Glomerular endothelial cell (primary cell): ENCODE results near the gene SERPINE2. TPM values are rescaled to one million over a fixed set of nuclear protein-coding genes. Genes with fewer than 3 reads are reported as not detected.

Experiments used
- DNase-seq: peaks from one replicate; pipeline ENCODE4 v3.0.0-alpha.2; 2011; ENCODE audit warnings: low read depth, low spot score; ENCODE audit errors: extremely low read depth
- total RNA-seq: library from RNA; depleted of rRNA; stranded (reverse); fragments of >200 nt; gene quantifications from 2 replicates; pipeline ENCODE4 v1.2.3, GENCODE V29; 2015

SERPINE2 gene
- total RNA-seq, 1 donor from 2014 or later: 42.8 TPM

DNA sequence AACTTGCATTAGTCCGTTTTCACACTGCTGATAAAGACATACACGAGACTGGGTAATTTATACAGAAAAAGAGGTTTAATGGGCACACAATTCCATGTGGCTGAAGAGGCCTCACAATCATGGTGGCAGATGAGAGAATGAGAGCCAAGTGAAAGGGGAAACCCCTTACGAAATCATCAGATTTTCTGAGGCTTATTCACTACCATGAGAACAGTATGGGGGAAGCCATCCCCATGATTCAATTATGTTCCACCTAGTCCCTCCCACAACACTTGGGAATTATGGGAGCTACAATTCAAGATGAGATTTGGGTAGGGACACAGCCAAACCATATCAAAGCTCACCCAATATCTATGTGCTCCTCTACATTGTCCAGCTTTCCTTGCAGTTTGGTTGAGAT lies 16.0 kb upstream of the SERPINE2 start:
- no peak for DNase-seq

DNA sequence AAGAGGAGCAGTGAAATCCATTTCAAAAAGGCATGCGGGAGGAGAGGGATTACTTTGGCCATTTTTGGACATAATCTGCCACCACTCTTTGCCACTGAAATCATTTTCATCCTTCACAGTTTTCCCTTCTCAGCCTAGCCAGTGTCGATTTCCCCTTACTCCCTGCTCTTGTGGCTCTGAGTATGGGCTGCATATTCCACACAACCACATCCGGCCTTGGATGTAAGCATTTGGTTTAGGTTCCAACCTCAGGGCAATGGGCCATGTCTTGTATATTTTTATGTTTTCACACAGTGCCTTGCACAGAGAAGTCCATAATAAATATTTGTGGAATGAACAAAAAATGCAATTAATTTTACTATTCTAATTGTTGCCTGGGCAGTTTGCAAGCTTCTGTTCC lies 7.7 kb upstream of the SERPINE2 start:
- DNase-seq: no peak

DNA sequence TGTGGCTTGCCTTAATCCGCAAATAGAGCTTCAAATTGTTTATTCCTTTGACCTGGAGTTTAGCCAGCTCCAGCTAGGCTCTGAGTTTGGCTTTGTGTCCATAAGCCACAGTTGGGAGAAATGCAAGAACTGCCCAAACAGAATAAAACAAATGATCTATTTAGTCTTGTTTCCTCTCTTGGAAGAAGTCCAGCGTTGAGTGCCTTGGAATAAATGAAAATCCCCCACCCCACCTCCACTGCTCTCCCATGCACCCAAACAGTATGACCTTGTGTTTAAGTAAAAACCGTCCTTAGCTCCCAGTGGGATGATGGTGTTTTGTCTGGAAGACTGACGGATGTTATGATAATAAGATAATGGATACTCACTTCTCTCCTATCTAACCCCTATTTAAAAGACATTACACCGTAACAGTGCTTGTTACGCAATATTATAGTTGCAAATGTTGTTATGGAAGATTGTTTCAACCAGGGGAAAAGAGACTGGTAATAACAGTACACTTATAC lies 3.2 kb upstream of the SERPINE2 start:
- no peak for DNase-seq

DNA sequence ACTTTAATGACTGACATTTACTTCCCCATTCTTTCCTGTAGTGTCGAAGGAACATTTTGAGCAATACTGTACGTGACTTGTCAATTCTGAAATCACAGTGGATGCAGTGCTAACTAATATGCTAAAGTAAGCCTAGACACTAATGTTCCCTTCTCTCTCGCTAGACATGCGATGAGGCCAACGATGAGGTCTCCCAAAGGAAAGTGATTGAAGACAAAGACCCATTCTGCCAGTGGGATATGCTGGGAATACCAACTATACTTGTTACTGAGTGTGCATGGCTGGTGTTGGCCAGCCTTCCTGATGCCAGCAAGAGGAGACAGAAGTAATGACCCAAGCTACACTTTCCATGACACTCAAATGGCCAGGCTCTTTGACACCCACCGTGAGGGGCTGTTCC lies 2.5 kb upstream of the SERPINE2 start:
- DNase-seq: no peak

DNA sequence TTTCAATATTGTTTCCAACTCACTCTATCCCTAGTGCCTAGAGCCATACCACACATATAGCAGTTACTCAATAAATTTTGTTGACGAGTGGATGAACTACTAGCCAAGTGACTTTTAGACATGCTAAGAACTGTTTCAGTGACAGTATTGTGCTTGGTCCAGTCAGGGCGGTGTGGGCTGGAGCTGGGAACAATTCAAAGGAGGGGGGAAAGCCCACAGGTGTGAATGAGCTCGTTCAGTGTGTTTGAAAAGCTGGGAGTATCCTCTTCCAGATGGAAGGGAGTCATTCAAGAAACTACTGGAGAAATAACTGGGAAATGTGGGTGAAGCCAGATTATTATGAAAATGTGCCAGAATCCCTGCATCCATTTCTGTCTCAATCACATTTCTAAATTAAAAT lies 1.7 kb upstream of the SERPINE2 start:
- DNase-seq: no peak

DNA sequence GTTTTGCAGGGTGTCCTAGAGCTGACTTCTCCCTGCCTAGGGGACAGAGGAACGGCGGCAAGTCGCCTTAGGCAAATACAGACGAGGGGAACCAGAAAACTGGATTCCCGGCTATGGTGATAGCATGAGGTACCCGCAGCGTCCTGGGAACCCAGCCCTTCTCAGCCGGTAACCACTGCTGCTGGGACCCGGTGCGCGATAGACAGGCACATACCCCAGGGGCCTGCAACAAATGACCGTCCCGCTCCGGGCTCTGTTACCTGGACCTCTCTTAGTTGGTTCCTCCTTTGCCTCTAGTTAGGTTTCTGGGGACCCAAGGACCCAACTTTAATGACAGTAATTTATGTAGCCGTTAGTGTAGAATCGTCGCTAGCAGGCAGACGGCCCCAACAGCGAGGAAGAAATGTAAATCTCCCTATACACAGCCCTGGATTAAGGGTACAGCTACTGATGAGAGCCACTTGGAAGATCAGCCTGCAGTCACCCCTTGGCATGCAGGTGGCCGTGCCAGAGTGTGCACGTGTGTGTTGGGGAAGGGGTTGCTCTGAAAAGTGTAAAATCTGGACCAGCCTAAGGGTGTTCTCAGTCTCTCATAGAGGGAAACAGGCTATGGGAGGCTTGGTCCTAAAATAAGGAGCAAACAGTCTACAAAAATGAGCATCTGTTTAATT lies 819 bp upstream of the SERPINE2 start:
- no peak for DNase-seq

DNA sequence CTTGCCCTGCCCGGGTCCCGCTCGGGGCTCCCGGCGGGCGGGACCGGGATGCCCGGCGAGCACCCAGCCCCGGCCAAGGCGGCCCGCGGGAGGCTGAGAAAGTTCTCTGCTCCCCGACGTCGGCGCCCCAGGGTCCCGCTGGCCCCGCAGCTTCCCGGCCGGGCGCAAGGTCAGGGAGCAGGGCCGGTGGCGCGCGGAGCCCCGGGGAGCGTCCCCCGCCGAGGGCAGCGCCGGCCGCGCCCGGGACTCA lies 331 bp downstream of the SERPINE2 start:
- no peak for DNase-seq

DNA sequence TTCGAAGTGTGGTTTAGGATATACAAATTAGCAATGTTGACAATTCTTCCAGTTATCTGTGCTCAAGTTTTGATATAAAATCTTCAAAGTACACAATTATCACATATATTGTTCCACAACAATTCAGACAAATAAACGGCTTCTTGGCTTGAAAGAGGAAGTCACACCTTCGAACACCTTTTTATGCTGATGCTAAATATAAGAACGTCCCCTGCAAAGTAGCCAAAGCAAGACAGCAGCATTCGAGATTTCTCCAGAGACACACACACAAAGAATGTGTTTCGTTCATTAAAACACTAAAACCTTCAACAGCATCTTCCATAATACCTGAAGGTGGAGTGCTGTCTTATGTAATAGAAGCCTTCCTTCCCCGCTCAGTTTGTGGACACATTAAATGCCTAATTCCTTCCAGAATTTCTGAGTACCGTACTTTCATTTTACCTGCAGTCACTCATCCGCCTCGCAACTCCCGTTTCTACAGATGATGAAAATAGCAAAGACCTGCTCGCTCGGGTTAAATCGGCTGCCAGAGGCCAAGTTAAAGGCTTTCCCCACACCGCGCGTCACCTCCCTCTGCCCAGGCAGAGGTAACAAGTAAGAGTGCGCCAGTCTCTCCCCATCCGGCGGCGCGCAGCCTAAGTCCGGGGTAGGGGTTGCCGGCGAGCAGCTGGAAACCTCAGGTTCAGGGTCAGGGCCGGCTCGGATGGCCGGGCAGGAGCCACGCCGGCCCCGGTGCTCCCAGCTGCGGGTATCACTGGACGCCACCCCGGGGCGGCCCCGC lies 847 bp downstream of the SERPINE2 start:
- no peak for DNase-seq

DNA sequence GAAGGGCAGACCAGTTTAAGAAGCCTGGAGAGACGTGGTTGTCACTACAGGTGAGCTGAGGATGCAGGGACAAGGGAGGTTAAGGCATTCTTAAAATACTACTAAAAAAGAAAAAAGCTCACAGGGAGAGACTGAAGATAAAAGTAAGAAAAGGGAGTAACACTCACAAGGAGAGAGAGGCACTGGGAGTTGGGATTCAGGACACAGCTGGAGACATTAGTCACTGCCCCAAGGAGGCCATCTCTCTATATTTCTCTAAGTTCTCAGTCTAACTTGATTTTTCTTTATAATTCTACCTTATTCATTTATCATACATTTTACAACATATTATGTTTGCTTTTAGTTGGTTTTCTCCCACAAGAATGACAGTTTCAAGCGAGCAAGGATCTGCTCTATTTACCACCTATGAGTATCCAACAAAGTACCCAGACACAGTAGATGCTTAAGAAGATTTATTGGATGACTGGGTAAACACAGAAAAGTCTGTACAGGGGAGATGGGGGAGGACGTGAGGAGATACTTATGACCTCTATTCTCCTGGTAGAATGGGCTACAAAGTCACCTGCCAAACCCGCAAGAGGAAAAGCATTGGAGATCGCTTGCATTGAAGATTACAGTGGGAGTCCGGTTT lies 2.2 kb downstream of the SERPINE2 start:
- DNase-seq: no peak

DNA sequence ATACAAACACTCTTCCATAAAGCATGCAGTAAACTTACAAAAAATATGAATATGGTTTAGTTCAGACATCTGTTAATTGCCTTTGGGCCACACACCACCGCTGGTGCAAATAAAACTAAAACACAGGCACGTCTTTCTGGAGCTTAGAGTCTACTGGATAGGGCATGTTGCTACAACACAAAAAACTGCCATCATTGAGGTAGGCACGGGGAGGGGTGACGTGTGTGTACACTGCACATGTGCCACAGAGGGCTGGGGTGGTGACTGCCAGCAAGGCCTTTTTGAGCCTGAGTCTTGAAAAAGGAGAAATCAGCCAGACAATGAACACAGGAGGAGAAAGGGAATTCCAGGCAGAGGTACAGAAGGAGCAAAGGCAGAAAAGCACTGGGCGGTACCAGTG lies 5.1 kb downstream of the SERPINE2 start:
- no peak for DNase-seq

DNA sequence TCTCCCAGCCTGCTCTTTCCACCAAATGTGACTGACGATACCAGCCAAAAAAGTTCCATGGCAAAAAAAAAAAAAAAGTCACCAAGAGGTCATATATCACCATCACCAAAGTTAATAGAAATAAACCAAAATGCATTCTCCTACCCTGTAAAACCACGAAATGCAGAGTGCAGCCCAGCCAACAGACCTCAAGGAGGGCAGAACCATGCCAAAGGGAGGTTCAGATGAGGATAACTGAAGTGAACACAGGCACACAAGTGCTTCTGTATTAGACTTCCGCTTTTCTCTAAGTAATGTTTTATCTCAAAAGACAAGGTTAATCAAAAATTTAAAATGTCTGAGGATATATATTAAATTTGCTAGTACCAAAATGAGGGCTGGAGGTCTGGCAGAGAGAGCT lies 5.5 kb downstream of the SERPINE2 start:
- DNase-seq: no peak

DNA sequence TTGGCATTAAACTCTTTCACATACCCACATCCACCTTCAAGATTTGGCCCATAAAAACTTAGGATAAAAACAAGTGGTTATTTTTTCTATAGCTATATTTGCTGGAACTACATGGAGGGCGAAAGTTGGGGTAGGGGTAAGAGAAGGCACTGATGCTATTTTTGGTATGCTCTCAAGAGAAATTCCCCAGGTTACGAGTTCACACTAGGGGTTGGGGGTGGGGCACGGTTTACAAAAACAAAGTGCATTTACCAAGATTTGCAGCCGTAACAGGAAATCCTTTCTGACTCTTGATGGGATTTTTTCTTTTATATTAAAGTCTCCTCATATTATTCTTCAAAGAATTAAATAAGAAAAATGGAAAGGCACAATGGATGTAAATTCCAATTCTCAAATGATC lies 6.8 kb downstream of the SERPINE2 start:
- DNase-seq: no peak

DNA sequence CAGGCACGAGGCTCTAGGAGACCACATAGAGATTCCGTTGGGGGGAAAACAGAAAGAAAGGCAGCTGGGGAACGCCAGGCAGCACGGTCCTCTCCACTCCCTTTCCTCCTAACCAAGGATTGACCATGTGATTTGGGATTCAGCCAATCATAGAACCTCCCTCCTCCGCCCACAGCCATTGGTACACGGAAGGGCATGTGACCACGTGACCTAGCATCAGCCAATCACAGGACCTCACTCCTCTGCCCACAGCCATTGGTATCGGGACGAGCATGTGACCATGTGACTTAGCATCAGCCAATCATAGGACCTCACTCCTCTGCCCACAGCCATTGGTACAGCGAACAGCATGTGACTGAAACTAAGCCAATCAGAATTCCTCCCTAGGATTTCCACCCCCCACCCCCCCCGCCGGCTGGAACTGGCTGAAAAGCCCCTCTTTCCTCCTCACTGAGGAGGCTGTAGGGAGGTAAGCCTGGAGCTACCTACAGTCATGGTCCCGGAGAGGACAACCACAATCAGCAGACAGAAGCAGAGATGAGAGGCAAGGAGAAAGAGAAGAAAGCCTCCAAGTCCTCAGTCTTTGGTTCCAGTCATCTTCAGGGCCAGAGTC lies 7.6 kb downstream of the SERPINE2 start:
- no peak for DNase-seq

DNA sequence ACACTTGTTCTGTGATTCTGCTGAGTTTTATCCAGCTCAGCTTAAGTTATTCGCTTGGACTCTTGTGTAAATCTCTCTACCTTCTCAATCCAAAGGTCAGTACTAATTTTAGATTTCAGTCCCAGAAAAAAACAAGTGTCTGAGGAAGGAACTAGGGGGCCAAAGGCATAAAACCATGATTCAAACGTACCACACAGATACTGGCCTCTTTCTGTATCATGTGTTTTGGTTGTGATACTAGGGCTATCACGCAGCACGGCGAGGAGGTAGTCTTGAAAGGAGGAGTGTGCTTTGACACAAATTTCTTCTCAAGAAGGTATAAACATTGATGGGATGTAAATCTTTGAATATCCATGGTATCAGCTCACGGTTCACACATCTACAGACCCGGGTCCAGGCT lies 8.3 kb downstream of the SERPINE2 start:
- no peak for DNase-seq

DNA sequence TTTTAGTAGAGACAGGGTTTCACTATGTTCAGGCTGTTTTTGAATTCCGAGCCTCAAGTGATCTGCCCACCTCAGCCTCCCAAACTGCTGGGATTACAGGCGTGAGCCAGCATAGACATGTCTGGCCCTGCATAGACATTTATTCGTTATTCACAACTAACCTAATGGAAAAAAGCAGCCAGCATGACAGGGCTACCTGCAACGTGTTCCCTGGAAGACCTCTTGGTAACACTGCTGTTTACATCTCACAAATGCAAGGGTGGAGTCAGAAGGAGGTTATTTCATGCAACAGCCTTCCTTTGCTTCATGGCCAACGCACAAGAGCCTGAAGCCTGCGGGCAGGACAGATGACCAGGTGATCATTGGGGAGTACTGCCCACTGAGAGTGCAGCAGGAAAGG lies 9.2 kb downstream of the SERPINE2 start:
- DNase-seq: no peak

DNA sequence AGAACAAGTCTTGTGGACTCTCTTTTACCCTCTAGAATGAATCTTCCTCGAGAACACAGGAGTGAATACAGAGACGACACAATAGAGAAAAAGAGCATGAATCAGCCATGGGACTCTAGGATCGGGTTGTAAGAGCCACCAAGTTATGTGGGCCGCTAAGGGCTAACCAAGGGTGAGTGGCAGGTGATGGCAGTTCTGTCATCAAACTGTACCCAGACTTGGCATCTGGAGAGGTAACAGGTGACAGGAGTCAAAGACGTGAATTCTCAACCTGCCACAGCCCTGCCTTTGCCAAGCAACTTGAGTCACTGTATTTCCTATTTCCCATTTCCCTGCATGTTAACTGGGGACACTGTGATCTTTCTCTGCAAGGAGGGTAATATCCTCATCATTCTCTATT lies 11.2 kb downstream of the SERPINE2 start:
- DNase-seq: no peak

DNA sequence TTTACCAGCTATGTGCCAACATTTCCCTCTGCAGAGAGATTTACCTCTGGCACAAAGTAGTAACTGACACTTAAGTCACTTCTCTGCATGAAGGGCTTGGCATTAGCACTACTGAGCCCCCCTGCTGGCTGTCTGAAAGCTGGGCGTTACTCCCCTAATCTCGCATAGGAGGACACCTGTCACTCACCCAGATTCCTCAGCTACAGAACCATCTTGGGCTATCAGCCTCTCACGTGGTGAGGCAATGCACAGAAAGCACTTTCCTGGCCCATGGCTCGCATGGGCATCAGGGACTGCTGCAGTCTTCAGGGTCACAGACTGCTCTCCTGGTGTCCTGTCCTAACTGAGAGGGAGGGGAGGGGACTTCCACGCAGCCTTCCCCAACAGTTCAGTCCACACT lies 12.0 kb downstream of the SERPINE2 start:
- DNase-seq: no peak

DNA sequence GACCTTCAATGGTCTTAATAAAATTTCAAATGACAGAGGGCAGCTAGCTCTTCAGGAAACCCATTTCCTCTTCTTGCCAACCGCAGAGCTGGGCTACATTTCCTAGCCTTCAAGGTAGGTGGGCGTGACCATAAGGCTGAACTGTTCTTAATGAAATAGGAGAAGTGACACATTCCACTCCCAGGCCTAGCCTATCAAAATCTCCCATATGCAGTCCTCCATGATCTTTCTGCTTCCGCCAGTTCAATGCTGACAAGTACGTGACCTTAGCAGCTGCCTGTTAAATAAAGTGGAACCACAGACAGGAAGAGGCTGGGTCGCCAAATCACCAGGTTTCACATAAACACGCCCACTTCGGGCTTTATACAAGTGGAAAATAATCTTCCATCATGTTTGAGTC lies 13.2 kb downstream of the SERPINE2 start:
- DNase-seq: no peak

DNA sequence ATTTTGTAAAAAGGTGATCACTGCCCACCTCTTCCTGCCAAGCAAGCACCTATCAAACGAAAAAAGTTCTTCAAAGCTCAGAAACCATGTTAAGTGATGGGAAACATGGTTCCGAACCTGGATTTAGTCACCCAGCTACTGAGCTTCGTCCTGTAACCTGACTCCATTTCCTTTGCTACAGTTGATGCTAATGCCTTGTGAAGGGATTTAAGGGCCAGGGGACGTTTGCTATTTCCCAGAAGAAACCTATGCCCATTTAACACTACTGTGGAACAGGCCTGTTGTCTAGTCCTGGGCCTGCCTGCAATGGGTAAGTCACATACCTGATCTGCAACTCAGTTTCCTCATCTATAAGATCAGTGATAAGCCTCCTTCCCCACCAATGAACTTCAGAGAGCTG lies 14.8 kb downstream of the SERPINE2 start:
- DNase-seq: no peak

DNA sequence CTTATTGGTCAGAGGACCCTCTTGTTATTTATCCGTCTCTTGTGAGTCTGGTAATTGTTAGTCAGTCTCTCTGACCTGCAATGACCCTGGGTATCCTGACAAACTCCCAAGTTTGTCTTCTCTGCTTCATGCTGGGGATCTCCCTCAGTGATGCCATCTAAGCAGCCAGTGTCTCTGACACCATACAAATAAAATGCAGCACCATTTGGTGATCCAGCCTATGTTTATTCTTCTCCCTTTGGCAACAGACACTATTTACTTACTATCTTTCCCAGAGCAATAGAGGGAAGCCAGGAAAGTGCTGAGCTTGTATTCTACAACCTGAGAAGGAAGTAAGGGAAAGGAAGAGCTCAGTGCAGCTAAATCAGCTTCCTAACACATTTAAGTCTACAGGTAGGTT lies 15.9 kb downstream of the SERPINE2 start:
- DNase-seq: no peak

DNA sequence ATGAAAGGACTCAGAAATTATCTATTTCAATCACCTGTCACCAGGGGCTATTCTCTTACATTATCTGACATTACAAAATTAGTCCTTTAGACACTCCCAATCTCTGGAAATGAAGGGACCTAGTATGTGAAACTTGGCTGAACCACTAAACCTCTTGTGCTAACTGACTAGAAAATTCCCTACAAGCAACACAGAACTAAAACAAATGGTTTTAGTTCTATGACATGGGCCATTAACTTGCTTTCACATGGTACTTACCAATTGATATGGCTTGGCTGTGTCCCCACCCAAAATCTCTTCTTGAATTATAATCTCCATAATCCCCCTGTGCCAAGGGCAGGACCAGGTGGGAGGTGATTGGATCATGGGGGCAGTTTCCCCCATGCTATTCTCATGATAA lies 16.6 kb downstream of the SERPINE2 start:
- no peak for DNase-seq

DNA sequence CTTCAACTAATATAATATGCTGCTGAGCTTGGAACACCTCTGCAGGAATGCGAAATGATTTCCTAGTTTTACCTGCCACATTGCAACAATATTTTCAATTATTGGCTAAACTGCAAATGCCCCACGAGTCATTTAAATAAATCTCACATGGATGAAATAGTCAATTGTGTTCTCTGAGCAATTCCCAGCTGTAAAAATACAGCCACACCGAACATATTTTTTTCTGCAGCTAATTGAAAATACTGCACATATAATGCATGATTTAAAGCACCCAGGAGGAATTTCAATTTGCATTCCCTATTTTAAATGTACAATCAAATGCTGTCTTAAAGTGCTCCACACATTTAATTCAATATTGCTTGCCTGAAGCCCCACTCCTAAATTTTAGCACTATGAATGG lies 18.6 kb downstream of the SERPINE2 start:
- no peak for DNase-seq
